Caki2 (cell line): ENCODE data around the gene PCSK2. TPM values are rescaled to one million over a fixed set of nuclear protein-coding genes. Genes with fewer than 3 reads are reported as not detected.

Source experiments
- DNase-seq: peaks from one replicate; pipeline ENCODE4 v3.0.0-alpha.2; 2015; ENCODE audit warnings: low read depth
- in situ Hi-C: cut with HindIII; loops from 2 replicates; pipeline ENCODE4 v1.10.0; 2016; ENCODE audit warnings: low sequenced_read_pairs, low pct_unique_long_range_greater_than_20kb, mixed read lengths
- total RNA-seq: library from RNA; depleted of rRNA; stranded (reverse); fragments of >200 nt; shearing (Covaris generic); gene quantifications from 2 replicates; pipeline ENCODE4 v1.2.3, GENCODE V29; 2014; ENCODE audit warnings: low replicate concordance

The PCSK2 gene
- total RNA-seq, 1 experiment from 2014 or later = 0.91 TPM

DNA sequence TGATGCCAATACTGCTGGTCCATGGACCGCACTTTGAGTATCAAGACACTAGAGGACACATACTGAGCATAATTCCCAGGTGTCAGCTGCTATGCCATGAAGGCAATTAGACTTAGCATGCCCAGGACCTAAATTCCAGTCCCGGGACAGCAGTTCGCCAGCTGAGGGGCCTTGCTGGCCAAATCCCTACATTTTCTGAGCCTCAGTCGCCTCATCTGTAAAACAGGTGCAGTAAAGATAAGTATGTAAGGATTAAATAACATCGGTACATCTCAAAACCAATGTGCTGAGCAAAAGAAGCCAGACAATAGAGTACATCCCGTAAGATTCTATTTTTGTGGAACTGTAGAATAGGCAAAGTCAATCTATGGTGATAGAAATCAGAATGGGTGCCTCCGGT is 303.3 kb downstream of the PCSK2 start:
- in situ Hi-C loops = no loop called here
- DNase-seq = no peak

DNA sequence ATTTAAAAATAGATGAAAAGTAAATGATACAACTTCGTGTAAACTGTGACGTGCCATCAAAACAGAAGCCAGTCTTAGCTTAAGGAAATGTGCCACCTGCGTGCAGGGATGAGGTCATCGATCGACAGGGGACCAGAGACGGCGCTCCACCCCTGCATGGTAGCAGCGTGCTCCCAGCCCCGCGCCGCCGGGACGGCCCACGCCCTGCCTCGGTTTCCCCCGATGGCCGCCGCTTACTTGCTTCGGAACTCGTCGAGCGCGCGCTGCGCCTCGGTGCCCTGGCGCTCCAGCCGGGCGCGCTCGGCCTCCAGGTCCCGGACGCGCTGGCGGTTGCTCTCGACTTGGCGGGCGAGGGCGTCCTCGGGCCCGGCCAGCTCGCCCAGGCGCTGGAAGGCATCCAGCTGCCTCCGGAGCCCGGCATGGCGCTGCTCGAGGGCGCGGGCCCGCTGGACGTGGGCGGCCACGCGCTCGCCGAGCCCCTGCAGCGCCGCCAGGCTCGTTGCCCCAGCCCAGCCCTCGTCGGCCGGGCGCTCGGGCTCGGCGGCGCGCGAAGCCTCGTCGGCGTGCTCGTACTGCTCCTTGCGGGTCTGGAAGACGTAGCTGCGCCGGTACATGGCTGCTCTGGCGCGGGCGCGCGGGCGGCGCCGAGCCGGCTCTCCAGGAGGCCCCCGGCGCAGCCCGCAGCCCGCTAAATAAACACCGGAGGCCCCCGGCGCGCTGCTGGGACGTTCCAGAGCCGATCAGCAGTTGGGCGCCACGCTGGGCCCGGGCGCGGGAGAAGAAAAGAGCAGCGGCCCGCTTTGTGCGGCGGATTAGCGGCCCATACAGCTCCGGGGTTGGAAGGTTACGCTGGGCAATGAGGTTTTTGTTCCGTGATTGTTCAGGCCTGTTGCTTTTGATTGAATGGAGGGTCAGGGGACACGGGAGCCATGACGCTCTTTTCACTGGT is 304.1 kb downstream of the PCSK2 start, which contains the start of gene BFSP1:
Gene BFSP1 (minus strand): TSS at position 664 of the 949 bp plus-strand sequence. CDS start 50 bp downstream, at position 614.
- peak; percentile 78 for DNase-seq
- in situ Hi-C loops = no loop called here

DNA sequence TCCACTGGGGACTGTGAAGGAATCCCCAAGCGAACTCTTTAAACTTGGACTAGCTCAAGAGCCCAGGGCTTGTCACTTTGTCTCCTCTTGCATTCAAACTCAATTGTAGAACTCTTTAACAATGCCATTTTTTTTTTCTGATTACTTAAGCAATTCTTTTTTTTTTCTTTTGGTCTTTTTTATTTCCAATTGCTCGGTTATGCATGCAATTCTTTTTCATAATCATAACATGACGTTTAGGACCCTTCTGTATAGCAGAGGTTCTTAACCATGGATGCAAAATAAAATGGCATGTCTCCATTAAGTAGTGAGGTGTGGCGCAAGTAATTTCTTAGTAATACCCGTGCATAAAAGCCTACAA is 304.8 kb downstream of the PCSK2 start:
- in situ Hi-C loops = no loop called here
- DNase-seq = no peak

DNA sequence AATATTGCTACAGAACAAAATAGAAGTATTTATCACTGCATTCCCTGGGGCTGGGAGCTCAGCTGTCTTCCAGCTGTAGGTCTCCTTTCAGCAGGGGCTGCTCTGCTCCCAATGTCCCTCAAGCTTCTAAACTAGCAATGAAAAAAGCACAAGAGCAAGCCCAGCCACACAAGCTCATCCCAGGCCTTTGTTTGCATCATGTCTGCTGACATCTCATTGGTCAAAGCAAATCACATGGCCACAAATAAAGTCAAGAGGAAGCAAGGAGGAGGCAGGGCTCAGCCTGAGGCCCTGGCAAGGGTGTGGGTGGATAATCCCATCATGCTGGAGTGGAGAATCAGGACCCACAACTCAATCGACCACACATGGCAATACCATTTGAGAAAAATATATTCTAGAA is 306.6 kb downstream of the PCSK2 start:
- in situ Hi-C loops = no loop called here

DNA sequence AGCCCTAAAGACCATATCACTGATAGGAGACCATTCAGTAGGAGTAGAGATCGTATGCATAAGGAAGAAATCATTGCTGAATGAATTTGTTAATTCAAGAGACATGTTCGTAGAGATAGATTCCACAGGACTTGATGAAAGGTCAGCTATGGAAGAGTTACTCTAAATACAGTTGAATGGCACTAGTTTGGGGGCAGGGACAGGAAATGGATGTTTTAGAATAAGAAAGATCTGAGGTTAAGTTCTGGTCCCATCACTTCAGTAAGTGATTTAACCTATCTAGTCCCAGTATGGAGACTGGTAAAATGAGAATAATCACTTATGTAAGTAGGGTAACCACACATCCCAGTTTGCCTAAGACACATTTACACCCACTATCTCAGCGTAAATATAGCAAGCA is 307.2 kb downstream of the PCSK2 start:
- in situ Hi-C loops = no loop called here
- DNase-seq = no peak

More for the DNA sequence above, 306.6 kb downstream of the PCSK2 start:
- DNase-seq = peak; percentile 68
